ENCODE data around the gene LRMDA. TPM values are rescaled to one million over a fixed set of nuclear protein-coding genes. Genes with fewer than 3 reads are reported as not detected.

The LRMDA gene
- total and polyA plus RNA-seq, 2 of the 4 experiments (the other 2 are of a cell fraction), result 0.07 TPM; not detected in 1

GRCh38 chr10:75962395-75963061, 531.1 kb downstream of the LRMDA start:
- Histone ChIP-seq H3K27ac (ENCODE audit: insufficient read depth, low read length) (no peak overlapping the region), H3K18ac (ENCODE audit: low read depth, low read length) (no peak overlapping the region), H3K14ac (replicated peaks; ENCODE audit: low read depth, low read length) (no peak overlapping the region), H2BK20ac (ENCODE audit: low read depth, low read length) (no peak overlapping the region), H3K56ac (ENCODE audit: extremely low read depth, insufficient read depth, low read length) (no peak overlapping the region), H4K91ac (ENCODE audit: insufficient read depth, low read depth, low read length) (no peak overlapping the region), H3K23ac (ENCODE audit: low read depth, low read length) (no peak overlapping the region), H4K5ac (ENCODE audit: low read depth, low read length) (no peak overlapping the region), H2BK15ac (ENCODE audit: low read depth, low read length) (no peak overlapping the region), H3K36me3 (ENCODE audit: control insufficient read depth, insufficient read depth, low read length) (no peaks in the 10 kb centered on the region), H3K4me1 (ENCODE audit: control insufficient read depth, insufficient read depth, low read length) (peaks cover 2% of the 10 kb centered on the region), H2AFZ (replicated peaks; ENCODE audit: low read length, poor library complexity) (no peak overlapping the region), H2BK120ac (ENCODE audit: low read depth, low read length) (no peak overlapping the region), H2AK9ac (replicated peaks; ENCODE audit: low read depth, low read length, poor library complexity) (no peak overlapping the region), H4K20me1 (ENCODE audit: insufficient read depth, low read length) (no peaks in the 10 kb centered on the region), H2BK5ac (ENCODE audit: low read depth, low read length, poor library complexity, severe bottlenecking) (no peak overlapping the region), H3K9ac (ENCODE audit: low read depth, low read length) (no peak overlapping the region), H3K9me3 (ENCODE audit: control insufficient read depth, insufficient read depth, low read length) (no peaks in the 10 kb centered on the region), H4K8ac (ENCODE audit: low read depth in 2 of 2, low read length in 2 of 2) (no peak overlapping the region), H3K4me2 (ENCODE audit: low read depth, low read length) (no peak overlapping the region), H3K79me1 (ENCODE audit: low read depth in 1 of 2, low read length in 2 of 2) (no peaks in the 10 kb centered on the region), H3K9me1 (ENCODE audit: insufficient read depth, low read length) (no peaks in the 10 kb centered on the region), H2AK5ac (ENCODE audit: low read depth, low read length) (no peak overlapping the region), H3K4me3 (ENCODE audit: insufficient read depth, low read depth, low read length) (no peak overlapping the region), H3K27me3 (ENCODE audit: control insufficient read depth, insufficient read depth, low read length) (peaks cover 5% of the 10 kb centered on the region), H3K4ac (ENCODE audit: low read depth, low read length) (no peak overlapping the region)
- ATAC-seq (ENCODE audit: low read depth) (no peak), DNase-seq (no peak)
- ChIA-PET POLR2A (ENCODE audit: unreplicated experiment) (no interaction called here), CTCF (no interaction called here)
- no peak for TF ChIP-seq FOS (IDR thresholded peaks at IDR 0.05; ENCODE audit: low read depth, low read length)
- no peak for TF ChIP-seq CTCF (conservative IDR thresholded peaks at IDR 0.05; ENCODE audit: low read depth, low read length)
- no peak for TF ChIP-seq MAZ (IDR thresholded peaks at IDR 0.05; ENCODE audit: borderline replicate concordance, low read depth, low read length)
- no peak for TF ChIP-seq ELK1 (IDR thresholded peaks at IDR 0.05; ENCODE audit: borderline replicate concordance, low read depth, low read length)
- no peak for TF ChIP-seq USF2 (IDR thresholded peaks at IDR 0.05; ENCODE audit: low read depth, low read length)
- TF ChIP-seq CHD1 (IDR thresholded peaks at IDR 0.05; ENCODE audit: low read depth, low read length), result no peak
- TF ChIP-seq MAFK (IDR thresholded peaks at IDR 0.05; ENCODE audit: low read depth, low read length), result no peak
- no peak for TF ChIP-seq MXI1 (IDR thresholded peaks at IDR 0.05; ENCODE audit: borderline replicate concordance, low read depth, low read length)
- no peak for TF ChIP-seq NFE2L2 (IDR thresholded peaks at IDR 0.05; ENCODE audit: low read depth, low read length)
- no peak for TF ChIP-seq CEBPB (IDR thresholded peaks at IDR 0.05; ENCODE audit: low read depth, low read length)
- no peak for TF ChIP-seq RCOR1 (IDR thresholded peaks at IDR 0.05; ENCODE audit: insufficient replicate concordance, low read length)
- TF ChIP-seq RFX5 (IDR thresholded peaks at IDR 0.05; ENCODE audit: low read depth, low read length), result no peak
- TF ChIP-seq BHLHE40 (IDR thresholded peaks at IDR 0.05; ENCODE audit: low read depth, low read length), result no peak
- no peak for TF ChIP-seq RAD21 (IDR thresholded peaks at IDR 0.05; ENCODE audit: low read length)
- TF ChIP-seq SMC3 (IDR thresholded peaks at IDR 0.05; ENCODE audit: low read depth, low read length), result no peak
- no peak for TF ChIP-seq POLR2A (IDR thresholded peaks at IDR 0.05; ENCODE audit: low read depth, low read length)
- WGBS, 2 experiments (ENCODE audit: extremely low coverage in 2 of 2, insufficient read length in 1 of 2), result no CpG with 5 or more reads among the region's 5 CpGs
- BruUV-seq (replicated peaks), result no TSS peak
- dilution Hi-C loops (cut with HindIII; ENCODE audit: low sequenced_read_pairs, unreplicated experiment), result no loop called here
- in situ Hi-C loops (cut with MboI; ENCODE audit: low sequenced_read_pairs), result no loop called here
- intact Hi-C loops (cut with micrococcal nuclease), result no loop called here

All from IMR-90 (cell line).